B cell (primary cell): ENCODE results near the gene C19orf12. TPM values are rescaled to one million over a fixed set of nuclear protein-coding genes. Genes with fewer than 3 reads are reported as not detected.
A peak's percentile ranks its signal among the peaks of the same experiment; 100 is the strongest.
"Not testable (repeated sequence)": the region's sequence is repeated elsewhere in the genome, so short reads cannot be mapped to it uniquely, and the experiment has no call there.

Source experiments
- ATAC-seq: fragments of 200-7000 bp; cut with Tn5 transposase; one replicate; pipeline ENCODE4 v1.10.0; 2021; ENCODE audit warnings: low read depth, mild to moderate bottlenecking, moderate number of reproducible peaks, moderate library complexity
- CTCF ChIA-PET: fragments of 350-600 bp; sonication (Branson Sonifier 250); formaldehyde crosslinking; loops from one replicate; lab custom pipeline; 2021; ENCODE audit warnings: antibody characterized with exemption, inconsistent platforms; lab: Charles Lee
- POLR2A ChIA-PET: fragments of 350-600 bp; sonication (Branson Sonifier 250); formaldehyde crosslinking; loops from one replicate; lab custom pipeline; 2021; ENCODE audit warnings: antibody characterized with exemption; lab: Charles Lee
- DNase-seq: peaks from one replicate; pipeline ENCODE4 v3.0.0; 2013
- H2AFZ ChIP-seq: 2 replicates; pipeline ENCODE4 v1.6.1; 2012; ENCODE audit warnings: mild to moderate bottlenecking, low read depth, low read length; ENCODE audit not compliant: insufficient read depth, poor library complexity, severe bottlenecking
- H3K27ac ChIP-seq, 2 donors: 1 replicate in 1 of 2; 2 replicates in 1 of 2; pipeline ENCODE4 v1.5.1; 2012 to 2013; ENCODE audit warnings: low read length in 2 of 2, mild to moderate bottlenecking in 2 of 2, moderate library complexity in 1 of 2
- H3K27me3 ChIP-seq, 4 experiments: fragments of 200-600 bp in 1 of 4; sonication (generic) in 1 of 4; replicated peaks in 1 of 4; 1 replicate in 2 of 4; 2 replicates in 2 of 4; pipeline versions ENCODE4 v1.6.1 to v1.7.0; 2013 to 2016; ENCODE audit warnings: low read length in 3 of 4, mild to moderate bottlenecking in 2 of 4, mixed read lengths in 1 of 4, moderate library complexity in 1 of 4; ENCODE audit not compliant: insufficient read depth in 4 of 4, control insufficient read depth in 3 of 4; ENCODE audit errors: control extremely low read depth in 1 of 4
- H3K36me3 ChIP-seq, 2 experiments: replicated peaks in 1 of 2; 1 replicate in 1 of 2; 2 replicates in 1 of 2; pipeline versions ENCODE4 v1.6.1 to v1.7.1; 2013; ENCODE audit warnings: low read length in 1 of 2; ENCODE audit not compliant: insufficient read depth in 2 of 2, control insufficient read depth in 1 of 2; ENCODE audit errors: control extremely low read depth in 1 of 2, extremely low read depth in 1 of 2
- H3K4me1 ChIP-seq, 2 donors: fragments of 200-600 bp in 1 of 2; sonication (generic) in 1 of 2; 1 replicate in 1 of 2; 2 replicates in 1 of 2; pipeline versions ENCODE4 v1.5.1 to v1.6.1; 2013 to 2017; ENCODE audit warnings: low read length in 2 of 2; ENCODE audit not compliant: control insufficient read depth in 2 of 2, insufficient read depth in 2 of 2
- H3K4me2 ChIP-seq: replicated peaks from 2 replicates; pipeline ENCODE3; 2012; ENCODE audit warnings: mild to moderate bottlenecking, low read depth, low read length; ENCODE audit not compliant: poor library complexity, severe bottlenecking
- H3K4me3 ChIP-seq, 5 experiments: fragments of 200-600 bp in 1 of 5; sonication (generic) in 1 of 5; 1 replicate in 3 of 5; 2 replicates in 2 of 5; pipeline versions ENCODE4 v1.5.1 to v1.7.0; 2011 to 2016; ENCODE audit warnings: low read length in 4 of 5, mild to moderate bottlenecking in 4 of 5, low read depth in 2 of 5, control low read depth in 1 of 5, moderate library complexity in 1 of 5; ENCODE audit not compliant: insufficient read depth in 1 of 5; ENCODE audit errors: control extremely low read depth in 1 of 5, extremely low read depth in 1 of 5
- H3K79me2 ChIP-seq: fragments of 200-600 bp; sonication (generic); one replicate; pipeline ENCODE4 v1.6.0; 2016; ENCODE audit warnings: low read length; ENCODE audit not compliant: control insufficient read depth, insufficient read depth
- H3K9ac ChIP-seq: fragments of 200-600 bp; sonication (generic); 2 replicates; pipeline ENCODE4 v1.6.1; 2017; ENCODE audit warnings: mild to moderate bottlenecking, low read length, moderate library complexity
- H3K9me3 ChIP-seq, 3 donors: one replicate each; pipeline versions ENCODE4 v1.6.1 to v1.7.1; 2013; ENCODE audit warnings: low read length in 2 of 3; ENCODE audit not compliant: control insufficient read depth in 2 of 3, insufficient read depth in 1 of 3; ENCODE audit errors: control extremely low read depth in 1 of 3
- H4K20me1 ChIP-seq: 2 replicates; pipeline ENCODE4 v1.6.0; 2012; ENCODE audit warnings: mild to moderate bottlenecking, low read length; ENCODE audit not compliant: insufficient read depth, control insufficient read depth, poor library complexity, severe bottlenecking
- H3K27ac Mint-ChIP-seq: one replicate; pipeline ENCODE4 v1.8.0; 2021; ENCODE audit warnings: mixed read lengths
- H3K27me3 Mint-ChIP-seq: one replicate; pipeline ENCODE4 v1.8.0; 2021; ENCODE audit warnings: mixed read lengths
- H3K4me1 Mint-ChIP-seq: one replicate; pipeline ENCODE4 v1.8.0; 2021; ENCODE audit warnings: mixed read lengths
- H3K4me3 Mint-ChIP-seq: one replicate; pipeline ENCODE4 v1.8.0; 2021; ENCODE audit warnings: mixed read lengths
- H3K9me3 Mint-ChIP-seq: one replicate; pipeline ENCODE4 v1.8.0; 2022; ENCODE audit warnings: mixed read lengths; ENCODE audit not compliant: insufficient read depth
- CTCF ChIP-seq: fragments of 200-600 bp; IDR thresholded peaks from one replicate; pipeline ENCODE4 v1.8.0; 2022; ENCODE audit warnings: antibody characterized with exemption, mild to moderate bottlenecking
- EZH2 ChIP-seq: IDR thresholded peaks from 2 replicates; pipeline ENCODE4 v1.6.1; 2012; ENCODE audit warnings: borderline replicate concordance, low read depth, mild to moderate bottlenecking, moderate library complexity, low read length; ENCODE audit not compliant: insufficient read depth, poor library complexity, severe bottlenecking
- WGBS: methylation state at CpG from one replicate; pipeline ENCODE4 v1.1.5; 2013; ENCODE audit warnings: missing lambda C conversion rate; ENCODE audit not compliant: insufficient coverage; 5-methylcytosine and 5-hydroxymethylcytosine counted together
- intact Hi-C: fragments of 100-400 bp; cut with micrococcal nuclease; formaldehyde crosslinking; loops from one replicate; pipeline ENCODE4 v1.10.0; 2022
- polyA plus RNA-seq: library from polyadenylated mRNA; depleted of rRNA; stranded (reverse); fragments of >200 nt; gene quantifications from 2 replicates; pipeline ENCODE4 v1.2.3, GENCODE V29; 2012
- total RNA-seq, 2 donors: library from RNA; stranded (reverse); fragments of 120-200 nt in 1 of 2; gene quantifications; 1 replicate in 1 of 2; 2 replicates in 1 of 2; pipeline versions ENCODE4 v1.2.3 to v1.2.4, GENCODE V29; 2013 to 2022

The C19orf12 gene
- total and polyA plus RNA-seq, 2 donors (not counting 1 experiment from before 2014, with no cell fraction given): 12.6 to 29.4 TPM

- Mint-ChIP-seq H3K27ac (no peak overlapping the region), H3K27me3 (no peaks in the 10 kb centered on the region), H3K4me3 (no peak overlapping the region), H3K9me3 (no peaks in the 10 kb centered on the region), H3K4me1 (peaks cover 58% of the 10 kb centered on the region)
- Histone ChIP-seq H3K4me2 (no peak overlapping the region), H2AFZ (no peak overlapping the region), H3K4me3 (no peak overlapping the region), H3K9ac (no peak overlapping the region), H4K20me1 (peaks cover 8% of the 10 kb centered on the region), H3K36me3 (peaks cover 0 to 18% of the 10 kb centered on the region in 2 experiments), H3K27me3 (no peaks in the 10 kb centered on the region), H3K4me1 (peaks cover 35 to 52% of the 10 kb centered on the region in 2 donors), H3K79me2 (peaks cover 73% of the 10 kb centered on the region), H3K9me3 (no peaks in the 10 kb centered on the region), H3K27ac (peak overlapping the region in 1 of 2 donors; percentile 33)
- WGBS: 53% methylated on average over 4 of the region's 6 CpGs
- CTCF ChIA-PET: interaction anchor here (1.0 to 11.1 kb wide), 4 partner anchors 17 to 103 kb away, joined by 4 to 273 read pairs (median 40); partner anchors contain the start of genes PLEKHF1 and POP4
- DNase-seq (no peak), ATAC-seq (no peak)
- TF ChIP-seq EZH2: no peak
- TF ChIP-seq CTCF: no peak
- POLR2A ChIA-PET: interaction anchor here (1.2 kb wide), 1 partner anchor 106 kb away, joined by 6 read pairs; the partner anchor contains the start of gene POP4
- intact Hi-C loops: no loop called here
These were observed 3.4 kb downstream of the C19orf12 start for GRCh38 chr19:29711584-29712132.

GRCh38 chr19:29709440-29709798 lies 5.6 kb downstream of the C19orf12 start:
- CTCF ChIA-PET: interaction anchor here (0.7 to 11.1 kb wide), 3 partner anchors 37 to 101 kb away, joined by 3 to 273 read pairs (median 4); partner anchors contain the start of gene POP4
- H3K79me2 ChIP-seq: peaks cover 54% of the 10 kb centered on the region
- peaks cover 0 to 29% of the 10 kb centered on the region in 2 experiments for H3K36me3 ChIP-seq
- peaks cover 25 to 38% of the 10 kb centered on the region in 2 donors for H3K4me1 ChIP-seq
- intact Hi-C loops, H3K9ac ChIP-seq, ATAC-seq, H3K4me2 ChIP-seq, H3K9me3 Mint-ChIP-seq, H3K27me3 Mint-ChIP-seq, H3K4me3 Mint-ChIP-seq, H4K20me1 ChIP-seq, POLR2A ChIA-PET, H3K4me3 ChIP-seq, H3K27ac ChIP-seq, DNase-seq, H3K27me3 ChIP-seq, H2AFZ ChIP-seq, H3K9me3 ChIP-seq: not testable (repeated sequence)
- WGBS: no CpG with 5 or more reads among the region's 2 CpGs
- Mint-ChIP-seq H3K4me1 (peaks cover 51% of the 10 kb centered on the region), H3K27ac (peak overlapping the region; percentile 26)
